ENCODE data around the gene ID1.

Gene ID1

DNA sequence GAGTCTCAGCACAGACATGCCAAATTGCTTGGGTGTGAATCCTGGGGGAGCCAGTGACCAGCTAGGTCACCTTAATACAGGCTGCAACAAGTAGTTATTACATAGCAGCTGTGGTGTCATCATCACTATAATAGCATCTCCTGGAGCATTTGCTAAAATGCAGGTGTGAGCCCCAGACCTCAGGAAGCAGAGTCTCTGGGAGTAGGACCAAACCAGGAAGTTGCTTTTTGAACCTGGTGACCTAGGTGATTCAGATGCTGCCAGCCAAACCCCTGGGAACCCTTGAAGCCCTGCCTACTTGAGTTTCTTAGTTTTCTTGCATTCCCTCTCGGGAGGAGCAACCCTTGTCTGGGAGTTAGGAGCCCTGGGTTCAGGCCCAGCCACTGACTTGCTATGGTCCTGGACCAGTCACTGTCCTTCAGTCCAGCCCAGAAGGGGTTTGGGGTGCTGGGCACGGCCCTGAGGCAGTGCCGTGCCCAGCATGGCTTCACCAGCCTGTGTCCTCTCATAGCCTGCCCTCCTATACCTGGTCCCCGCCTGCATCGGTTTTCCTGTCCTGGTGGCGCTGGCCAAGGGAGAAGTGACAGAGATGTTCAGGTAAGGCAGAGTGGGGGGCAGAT lies 39.3 kb upstream of the ID1 start:
- DNase-seq (ENCODE audit: low read depth in 2 of 2), result no peak
- no peak overlapping the region for H3K4me3 ChIP-seq (replicated peaks in 1 of 2; ENCODE audit: low read depth in 2 of 2, low read length in 2 of 2)
- TF ChIP-seq, protein P1, sequence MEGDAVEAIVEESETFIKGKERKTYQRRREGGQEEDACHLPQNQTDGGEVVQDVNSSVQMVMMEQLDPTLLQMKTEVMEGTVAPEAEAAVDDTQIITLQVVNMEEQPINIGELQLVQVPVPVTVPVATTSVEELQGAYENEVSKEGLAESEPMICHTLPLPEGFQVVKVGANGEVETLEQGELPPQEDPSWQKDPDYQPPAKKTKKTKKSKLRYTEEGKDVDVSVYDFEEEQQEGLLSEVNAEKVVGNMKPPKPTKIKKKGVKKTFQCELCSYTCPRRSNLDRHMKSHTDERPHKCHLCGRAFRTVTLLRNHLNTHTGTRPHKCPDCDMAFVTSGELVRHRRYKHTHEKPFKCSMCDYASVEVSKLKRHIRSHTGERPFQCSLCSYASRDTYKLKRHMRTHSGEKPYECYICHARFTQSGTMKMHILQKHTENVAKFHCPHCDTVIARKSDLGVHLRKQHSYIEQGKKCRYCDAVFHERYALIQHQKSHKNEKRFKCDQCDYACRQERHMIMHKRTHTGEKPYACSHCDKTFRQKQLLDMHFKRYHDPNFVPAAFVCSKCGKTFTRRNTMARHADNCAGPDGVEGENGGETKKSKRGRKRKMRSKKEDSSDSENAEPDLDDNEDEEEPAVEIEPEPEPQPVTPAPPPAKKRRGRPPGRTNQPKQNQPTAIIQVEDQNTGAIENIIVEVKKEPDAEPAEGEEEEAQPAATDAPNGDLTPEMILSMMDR (IDR thresholded peaks at IDR 0.05; ENCODE audit: low read depth, low read length), result no peak

DNA sequence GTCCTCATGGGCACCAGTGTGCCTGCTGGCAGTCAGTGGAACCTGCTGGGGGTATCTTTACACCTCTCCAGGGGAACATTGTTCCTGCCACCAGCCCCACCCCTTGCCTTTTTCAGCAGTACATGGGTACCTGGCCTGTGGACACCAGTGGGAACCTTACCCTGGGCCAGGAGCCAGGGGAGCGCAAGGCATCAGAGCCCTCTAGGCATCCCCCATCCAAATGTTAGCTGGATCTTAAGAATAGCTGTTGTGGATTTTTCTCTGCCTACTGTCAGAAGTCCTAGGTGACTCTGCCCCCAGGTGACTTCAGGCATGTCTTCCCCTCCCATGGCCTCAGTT lies 38.8 kb upstream of the ID1 start:
- TF ChIP-seq, protein P1 (IDR thresholded peaks at IDR 0.05; ENCODE audit: low read depth, low read length), result no peak

DNA sequence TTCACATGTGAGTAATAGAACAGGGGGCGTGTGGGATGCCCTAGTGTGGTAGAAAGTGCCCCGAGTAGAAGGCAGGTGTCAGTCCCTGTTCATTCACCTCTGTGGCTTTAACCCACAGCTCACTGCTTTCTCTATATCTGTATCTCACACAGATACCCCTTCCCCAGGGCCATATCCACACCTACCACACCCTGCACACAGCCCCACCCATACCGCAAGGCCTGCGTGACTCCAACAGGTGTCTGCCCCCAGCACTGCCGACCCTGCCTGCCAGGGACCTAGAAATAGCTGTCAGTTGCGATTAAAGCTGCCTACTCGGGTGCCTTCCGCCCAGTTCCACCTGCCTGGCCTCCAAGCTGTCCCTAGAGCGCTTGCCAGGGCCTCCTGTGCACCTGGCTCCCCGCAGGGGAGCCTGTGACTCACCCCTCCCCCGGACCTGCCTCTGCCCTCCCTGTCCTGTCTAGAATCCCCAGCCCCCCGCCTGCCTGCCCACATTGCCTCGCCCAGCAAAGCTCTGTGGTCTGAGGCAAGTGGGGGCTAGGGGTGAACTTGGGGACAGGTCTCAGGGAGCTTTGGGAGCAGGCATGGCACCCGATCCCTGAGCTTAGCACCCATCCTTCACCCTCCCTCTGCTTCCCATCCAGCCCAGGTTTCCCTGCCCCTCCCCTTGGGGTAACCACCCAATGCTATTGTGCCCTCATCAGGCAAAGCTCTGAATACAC lies 38.3 kb upstream of the ID1 start:
- DNase-seq (ENCODE audit: low read depth in 2 of 2), result no peak
- TF ChIP-seq, protein P1 (IDR thresholded peaks at IDR 0.05; ENCODE audit: low read depth, low read length), result no peak
- H3K4me3 ChIP-seq (replicated peaks in 1 of 2; ENCODE audit: low read depth in 2 of 2, low read length in 2 of 2), result no peak overlapping the region

More for the DNA sequence above, 38.8 kb upstream of the ID1 start:
- DNase-seq (ENCODE audit: low read depth in 2 of 2), result no peak
- no peak overlapping the region for H3K4me3 ChIP-seq (replicated peaks in 1 of 2; ENCODE audit: low read depth in 2 of 2, low read length in 2 of 2)

DNA sequence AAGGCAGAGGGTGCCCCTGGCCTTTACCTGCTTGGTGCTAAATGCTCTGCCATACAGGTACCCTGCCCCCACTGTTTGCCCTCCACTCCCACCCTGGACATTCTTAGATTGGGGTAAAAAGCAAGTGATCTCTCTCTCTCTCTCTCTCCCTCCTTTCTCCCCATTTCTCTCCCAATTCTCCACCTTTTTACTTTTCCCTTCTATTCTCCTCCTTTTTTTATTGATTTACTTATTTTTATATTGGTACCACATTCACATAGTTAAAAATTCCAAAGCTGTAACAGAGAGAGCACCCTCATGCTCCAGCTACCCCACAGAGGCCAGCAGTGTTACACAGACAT lies 37.7 kb upstream of the ID1 start:
- H3K4me3 ChIP-seq (replicated peaks in 1 of 2; ENCODE audit: low read depth in 2 of 2, low read length in 2 of 2), result no peak overlapping the region
- TF ChIP-seq, protein P1 (IDR thresholded peaks at IDR 0.05; ENCODE audit: low read depth, low read length), result no peak
- no peak for DNase-seq (ENCODE audit: low read depth in 2 of 2)

DNA sequence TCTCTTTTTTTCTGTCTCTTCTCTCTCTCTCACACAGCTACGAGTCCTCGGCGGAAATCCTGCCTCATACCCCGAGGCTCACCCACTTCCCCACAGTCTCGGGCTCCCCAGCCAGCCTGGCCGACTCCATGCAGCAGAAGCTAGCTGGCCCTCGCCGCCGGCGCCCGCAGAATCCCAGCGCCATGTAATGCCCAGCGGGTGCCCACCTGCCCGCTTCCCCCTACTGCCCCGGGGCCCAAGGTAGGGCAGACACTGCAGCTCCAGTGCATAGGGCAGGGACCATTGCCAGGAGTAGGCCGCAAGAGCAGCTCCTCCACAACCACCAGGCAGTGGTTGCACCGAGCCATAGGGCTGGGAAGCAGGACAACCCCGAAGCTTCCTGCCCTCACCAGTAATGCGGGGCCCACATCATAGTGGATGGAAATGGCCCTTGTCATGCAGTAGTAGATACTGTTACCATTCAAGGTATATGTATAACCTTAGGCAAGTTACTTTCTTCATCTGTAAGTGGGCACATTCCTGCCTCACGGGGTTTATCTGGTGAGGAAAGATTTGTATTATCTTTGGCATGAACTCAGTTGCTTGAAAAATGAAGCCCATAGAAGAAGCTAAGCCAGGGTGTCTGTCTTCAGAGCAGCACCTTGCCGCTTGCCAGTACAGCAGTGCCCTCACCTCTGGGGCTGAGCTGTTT lies 36.9 kb upstream of the ID1 start:
- peak in 1 of 2 donors; percentile 46 for DNase-seq (ENCODE audit: low read depth in 2 of 2)
- TF ChIP-seq, protein P1 (IDR thresholded peaks at IDR 0.05; ENCODE audit: low read depth, low read length), result no peak
- H3K4me3 ChIP-seq (replicated peaks in 1 of 2; ENCODE audit: low read depth in 2 of 2, low read length in 2 of 2), result no peak overlapping the region

DNA sequence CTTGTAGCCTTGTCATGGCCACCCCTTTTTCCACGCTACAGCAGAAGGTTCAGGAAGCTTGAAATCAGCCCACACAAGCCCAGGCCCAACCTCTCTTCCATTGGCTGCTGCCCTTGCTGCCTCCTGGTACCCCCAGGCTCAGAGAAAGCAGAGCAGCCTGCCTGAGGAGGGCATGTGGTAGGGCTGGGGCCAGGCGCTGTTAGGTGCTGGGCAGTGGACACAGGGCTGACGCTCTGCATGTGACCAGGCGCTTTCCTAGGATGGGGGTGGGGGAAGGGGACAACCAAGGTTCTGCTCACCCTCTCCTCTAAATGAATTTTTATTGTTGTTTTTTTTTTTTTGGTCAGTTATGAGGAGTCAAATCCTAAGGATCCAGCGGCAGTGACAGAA lies 36.3 kb upstream of the ID1 start:
- no peak overlapping the region for H3K4me3 ChIP-seq (replicated peaks in 1 of 2; ENCODE audit: low read depth in 2 of 2, low read length in 2 of 2)
- TF ChIP-seq, protein P1 (IDR thresholded peaks at IDR 0.05; ENCODE audit: low read depth, low read length), result no peak
- DNase-seq (ENCODE audit: low read depth in 2 of 2), result no peak
